ENCODE results near the gene CALML3. TPM values are rescaled to one million over a fixed set of nuclear protein-coding genes. Genes with fewer than 3 reads are reported as not detected.

CALML3 gene
- polyA plus RNA-seq, 1 donor from 2014 or later, result not detected

- no peak overlapping the region for H3K4me3 ChIP-seq (ENCODE audit: low read length)
- H2AFZ ChIP-seq (ENCODE audit: low read depth, low read length), result no peak overlapping the region
- H3K27me3 ChIP-seq (ENCODE audit: insufficient read depth, low read depth, low read length), result no peaks in the 10 kb centered on the region
- no peaks in the 10 kb centered on the region for H3K9me2 ChIP-seq (ENCODE audit: insufficient read depth, low read length)
- no peaks in the 10 kb centered on the region for H3K79me2 ChIP-seq (replicated peaks; ENCODE audit: insufficient read depth, low read length)
- H3K9me3 ChIP-seq (ENCODE audit: low read length), result no peaks in the 10 kb centered on the region
- H3F3A ChIP-seq (ENCODE audit: insufficient read depth, low read length, poor library complexity, severe bottlenecking), result no peaks in the 10 kb centered on the region
- H3K27ac ChIP-seq (ENCODE audit: low read length), result no peak overlapping the region
- no peak overlapping the region for H3K4me2 ChIP-seq (ENCODE audit: low read length)
- H3K9ac ChIP-seq (ENCODE audit: low read length), result no peak overlapping the region
- no peaks in the 10 kb centered on the region for H3K36me3 ChIP-seq (ENCODE audit: insufficient read depth, low read length)
- H4K20me1 ChIP-seq (ENCODE audit: insufficient read depth), result no peaks in the 10 kb centered on the region
- TF ChIP-seq EP300 (conservative IDR thresholded peaks at IDR 0.05; ENCODE audit: poor library complexity, severe bottlenecking) (no peak), MXI1 (conservative IDR thresholded peaks at IDR 0.05; ENCODE audit: poor library complexity, severe bottlenecking) (no peak), REST (IDR thresholded peaks at IDR 0.05; ENCODE audit: borderline replicate concordance) (no peak), POLR2AphosphoS5 (IDR thresholded peaks at IDR 0.05) (no peak), TAF1 (IDR thresholded peaks at IDR 0.05; ENCODE audit: low read depth) (no peak), EZH2 (IDR thresholded peaks at IDR 0.05; ENCODE audit: borderline replicate concordance, insufficient read depth, low read length, poor library complexity, severe bottlenecking) (no peak), RAD21 (conservative IDR thresholded peaks at IDR 0.05) (no peak), CTCF (IDR thresholded peaks at IDR 0.05; ENCODE audit: poor library complexity, severe bottlenecking) (no peak), SMC3 (conservative IDR thresholded peaks at IDR 0.05; ENCODE audit: poor library complexity) (no peak)
These were observed 22.3 kb downstream of the CALML3 start for GRCh38 chr10:5546891-5547680.

GRCh38 chr10:5547681-5547930 lies 22.8 kb downstream of the CALML3 start:
- no peaks in the 10 kb centered on the region for H3F3A ChIP-seq (ENCODE audit: insufficient read depth, low read length, poor library complexity, severe bottlenecking)
- no peak overlapping the region for H3K9ac ChIP-seq (ENCODE audit: low read length)
- no peak overlapping the region for H3K27ac ChIP-seq (ENCODE audit: low read length)
- H4K20me1 ChIP-seq (ENCODE audit: insufficient read depth), result no peaks in the 10 kb centered on the region
- H3K4me3 ChIP-seq (ENCODE audit: low read length), result no peak overlapping the region
- H3K9me2 ChIP-seq (ENCODE audit: insufficient read depth, low read length), result no peaks in the 10 kb centered on the region
- H3K9me3 ChIP-seq (ENCODE audit: low read length), result no peaks in the 10 kb centered on the region
- TF ChIP-seq POLR2AphosphoS5 (IDR thresholded peaks at IDR 0.05) (no peak), SMC3 (conservative IDR thresholded peaks at IDR 0.05; ENCODE audit: poor library complexity) (no peak), REST (IDR thresholded peaks at IDR 0.05; ENCODE audit: borderline replicate concordance) (no peak), CTCF (IDR thresholded peaks at IDR 0.05; ENCODE audit: poor library complexity, severe bottlenecking) (no peak), EP300 (conservative IDR thresholded peaks at IDR 0.05; ENCODE audit: poor library complexity, severe bottlenecking) (no peak), EZH2 (IDR thresholded peaks at IDR 0.05; ENCODE audit: borderline replicate concordance, insufficient read depth, low read length, poor library complexity, severe bottlenecking) (no peak), TAF1 (IDR thresholded peaks at IDR 0.05; ENCODE audit: low read depth) (no peak), MXI1 (conservative IDR thresholded peaks at IDR 0.05; ENCODE audit: poor library complexity, severe bottlenecking) (no peak), RAD21 (conservative IDR thresholded peaks at IDR 0.05) (no peak)
- no peak overlapping the region for H2AFZ ChIP-seq (ENCODE audit: low read depth, low read length)
- no peaks in the 10 kb centered on the region for H3K79me2 ChIP-seq (replicated peaks; ENCODE audit: insufficient read depth, low read length)
- no peaks in the 10 kb centered on the region for H3K36me3 ChIP-seq (ENCODE audit: insufficient read depth, low read length)
- no peaks in the 10 kb centered on the region for H3K27me3 ChIP-seq (ENCODE audit: insufficient read depth, low read depth, low read length)
- no peak overlapping the region for H3K4me2 ChIP-seq (ENCODE audit: low read length)

All from neural cell (in vitro differentiated cells).